PC-9 (cell line): ENCODE data around the gene ROBO4. TPM values are rescaled to one million over a fixed set of nuclear protein-coding genes. Genes with fewer than 3 reads are reported as not detected.

Experiments used
- BruUV-seq: library from RNA; stranded (reverse); fragments of 400-500 nt; replicated peaks from 2 replicates; lab custom pipeline; 2021; lab: Mats Ljungman, UMichigan
- CTCF ChIA-PET: fragments of 300-600 bp; sonication (Branson Sonifier 250); formaldehyde crosslinking; loops from one replicate; lab custom pipeline; 2022; ENCODE audit warnings: antibody characterized with exemption; lab: Charles Lee
- POLR2A ChIA-PET: fragments of 300-600 bp; sonication (Branson Sonifier 250); formaldehyde crosslinking; loops from one replicate; lab custom pipeline; 2022; ENCODE audit warnings: antibody characterized with exemption; ENCODE audit not compliant: unreplicated experiment; lab: Charles Lee
- DNase-seq, 2 experiments: peaks; one replicate each; pipeline versions ENCODE4 v3.0.0 to v3.0.0-alpha.2; 2015 to 2022; ENCODE audit warnings: mixed read lengths in 1 of 2
- H2AFZ ChIP-seq: fragments of 200-600 bp; sonication (generic); 2 replicates; pipeline ENCODE4 v1.8.1; 2017; ENCODE audit warnings: antibody characterized with exemption
- H3F3A ChIP-seq: fragments of 200-600 bp; sonication (generic); 2 replicates; pipeline ENCODE4 v1.8.1; 2017; ENCODE audit warnings: antibody characterized with exemption, mild to moderate bottlenecking, low read depth; ENCODE audit not compliant: insufficient read depth
- H3K27ac ChIP-seq: fragments of 200-600 bp; sonication (generic); 2 replicates; pipeline ENCODE4 v1.6.1; 2016; ENCODE audit warnings: mixed run types
- H3K27me3 ChIP-seq: fragments of 200-600 bp; sonication (generic); 2 replicates; pipeline ENCODE4 v1.6.1; 2016; ENCODE audit warnings: low read depth, mixed run types; ENCODE audit not compliant: insufficient read depth
- H3K36me3 ChIP-seq: fragments of 200-600 bp; sonication (generic); 2 replicates; pipeline ENCODE4 v1.6.1; 2016; ENCODE audit warnings: low read depth, mixed run types
- H3K4me1 ChIP-seq: fragments of 200-600 bp; sonication (generic); replicated peaks from 2 replicates; pipeline ENCODE4 v1.6.1; 2016; ENCODE audit warnings: mixed run types; ENCODE audit not compliant: insufficient read depth
- H3K4me2 ChIP-seq: fragments of 200-600 bp; sonication (generic); 2 replicates; pipeline ENCODE4 v1.6.1; 2017; ENCODE audit warnings: mixed run types
- H3K4me3 ChIP-seq: fragments of 200-600 bp; sonication (generic); 2 replicates; pipeline ENCODE4 v1.6.1; 2016; ENCODE audit warnings: mixed run types
- H3K79me2 ChIP-seq: fragments of 200-600 bp; sonication (generic); 2 replicates; pipeline ENCODE4 v1.6.1; 2017; ENCODE audit warnings: low read depth, mixed run types
- H3K9me2 ChIP-seq: fragments of 200-600 bp; sonication (generic); 2 replicates; pipeline ENCODE4 v1.8.1; 2017; ENCODE audit warnings: mild to moderate bottlenecking; ENCODE audit not compliant: insufficient read depth
- H3K9me3 ChIP-seq: fragments of 200-600 bp; sonication (generic); 2 replicates; pipeline ENCODE4 v1.8.1; 2016; ENCODE audit warnings: low read depth; ENCODE audit not compliant: insufficient read depth
- H4K20me1 ChIP-seq: fragments of 200-600 bp; sonication (generic); 2 replicates; pipeline ENCODE4 v1.8.1; 2017; ENCODE audit not compliant: insufficient read depth
- CTCF ChIP-seq: fragments of 200-600 bp; sonication (generic); conservative IDR thresholded peaks from 2 replicates; pipeline ENCODE4 v1.6.1; 2017; ENCODE audit warnings: mixed run types, antibody characterized with exemption, mild to moderate bottlenecking, moderate library complexity
- EZH2 ChIP-seq: fragments of 200-600 bp; sonication (generic); IDR thresholded peaks from 2 replicates; pipeline ENCODE4 v1.8.0; 2017; ENCODE audit warnings: antibody characterized with exemption, low read depth
- intact Hi-C: fragments of 100-400 bp; cut with micrococcal nuclease; formaldehyde crosslinking; loops from one replicate; pipeline ENCODE4 v1.10.0; 2022; ENCODE audit not compliant: unreplicated experiment
- total RNA-seq: library from RNA; stranded (reverse); gene quantifications from 2 replicates; pipeline ENCODE4 v1.2.3, GENCODE V29; 2021

The ROBO4 gene
- total RNA-seq, 1 experiment from 2014 or later = not detected

GRCh38 chr11:124944565-124944964, 46.9 kb upstream of the ROBO4 start:
- no peak overlapping the region for H3K4me2 ChIP-seq
- intact Hi-C loops = no loop called here
- ChIA-PET CTCF (no interaction called here), POLR2A (no interaction called here)
- H3K36me3 ChIP-seq = no peaks in the 10 kb centered on the region
- H3K4me1 ChIP-seq = 0 out of 2 replicates have a peak, but pooled peaks cover 4% of the 10 kb centered on the region
- H4K20me1 ChIP-seq = no peaks in the 10 kb centered on the region
- no peak overlapping the region for H2AFZ ChIP-seq
- H3K79me2 ChIP-seq = no peaks in the 10 kb centered on the region
- peaks cover 3% of the 10 kb centered on the region; the same call in 1 of the 2 replicates for H3K27me3 ChIP-seq
- H3K9me2 ChIP-seq = no peaks in the 10 kb centered on the region
- H3K27ac ChIP-seq = no peak overlapping the region
- no peak for TF ChIP-seq EZH2
- no peak for TF ChIP-seq CTCF
- no peak for DNase-seq
- no peak overlapping the region for H3K4me3 ChIP-seq
- no peaks in the 10 kb centered on the region for H3F3A ChIP-seq
- no peaks in the 10 kb centered on the region for H3K9me3 ChIP-seq
- BruUV-seq = no TSS peak

GRCh38 chr11:124943741-124944140, 46.1 kb upstream of the ROBO4 start:
- H4K20me1 ChIP-seq = no peaks in the 10 kb centered on the region
- 0 out of 2 replicates have a peak, but pooled peaks cover 4% of the 10 kb centered on the region for H3K4me1 ChIP-seq
- BruUV-seq = no TSS peak
- H3K4me2 ChIP-seq = no peak overlapping the region
- intact Hi-C loops = no loop called here
- no peaks in the 10 kb centered on the region for H3K9me3 ChIP-seq
- no peak overlapping the region for H3K27ac ChIP-seq
- no peak for TF ChIP-seq CTCF
- no peaks in the 10 kb centered on the region for H3K79me2 ChIP-seq
- POLR2A ChIA-PET = no interaction called here
- H3K9me2 ChIP-seq = no peaks in the 10 kb centered on the region
- CTCF ChIA-PET = no interaction called here
- DNase-seq = no peak
- peaks cover 6% of the 10 kb centered on the region; the same call in 1 of the 2 replicates for H3K27me3 ChIP-seq
- no peaks in the 10 kb centered on the region for H3K36me3 ChIP-seq
- H3K4me3 ChIP-seq = no peak overlapping the region
- H3F3A ChIP-seq = no peaks in the 10 kb centered on the region
- H2AFZ ChIP-seq = no peak overlapping the region

GRCh38 chr11:124943254-124943616, 45.6 kb upstream of the ROBO4 start:
- POLR2A ChIA-PET = no interaction called here

More at GRCh38 chr11:124943254-124943616, 45.6 kb upstream of the ROBO4 start:
- H3K9me2 ChIP-seq = no peaks in the 10 kb centered on the region
- CTCF ChIA-PET = no interaction called here
- intact Hi-C loops = no loop called here
- no TSS peak for BruUV-seq
- no peaks in the 10 kb centered on the region for H3K9me3 ChIP-seq
- no peak overlapping the region for H2AFZ ChIP-seq
- H3K4me1 ChIP-seq = 0 out of 2 replicates have a peak, but pooled peaks cover 4% of the 10 kb centered on the region
- H3K4me3 ChIP-seq = no peak overlapping the region
- no peaks in the 10 kb centered on the region for H3K36me3 ChIP-seq
- no peak for DNase-seq
- H3K4me2 ChIP-seq = no peak overlapping the region
- H4K20me1 ChIP-seq = no peaks in the 10 kb centered on the region
- H3K27ac ChIP-seq = no peak overlapping the region
- no peaks in the 10 kb centered on the region for H3F3A ChIP-seq
- H3K27me3 ChIP-seq = peaks cover 6% of the 10 kb centered on the region; the same call in 1 of the 2 replicates
- TF ChIP-seq EZH2 (no peak), CTCF (no peak)
- H3K79me2 ChIP-seq = no peaks in the 10 kb centered on the region
